Measurements from ENCODE around the gene NHSL2.

Gene NHSL2

DNA sequence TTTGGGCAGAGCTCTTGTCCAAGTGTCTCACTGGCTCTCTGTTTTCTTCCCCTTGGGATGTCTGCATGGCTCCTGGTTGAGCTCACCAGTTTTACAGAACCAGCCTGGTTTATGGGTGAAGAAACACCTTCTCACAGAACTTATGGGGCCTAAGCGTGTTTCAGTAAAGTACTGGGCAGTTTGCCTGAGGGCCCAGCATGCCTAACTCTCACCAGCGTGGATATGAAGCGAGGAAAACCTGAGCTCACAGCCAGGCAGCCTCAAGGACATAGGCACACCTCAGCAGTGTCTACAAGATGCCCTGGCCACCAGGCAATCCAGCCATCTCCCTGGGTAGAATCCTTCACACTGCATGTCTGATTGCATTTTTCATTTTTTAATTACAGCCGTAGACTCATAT, 9.2 kb downstream of the NHSL2 start:
- H3K4me1 ChIP-seq (ENCODE audit: control insufficient read depth in 5 of 5, insufficient read depth in 5 of 5, low read length in 5 of 5): peaks cover 0 to 5% (median 0%) of the 10 kb centered on the region in 5 donors
- H3K27ac ChIP-seq (ENCODE audit: low read depth, low read length): no peak overlapping the region
- no peak overlapping the region for H3K9ac ChIP-seq (ENCODE audit: low read length in 5 of 5)
- no peak overlapping the region for H3K4me3 ChIP-seq (ENCODE audit: low read depth in 1 of 5, low read length in 5 of 5)
- no peaks in the 10 kb centered on the region for H3K9me3 ChIP-seq (ENCODE audit: control insufficient read depth in 5 of 5, low read length in 5 of 5)
- H3K36me3 ChIP-seq (ENCODE audit: control insufficient read depth in 5 of 5, insufficient read depth in 5 of 5, low read length in 5 of 5): no peaks in the 10 kb centered on the region
- peaks cover 4 to 12% (median 7%) of the 10 kb centered on the region in 5 donors for H3K27me3 ChIP-seq (ENCODE audit: control insufficient read depth in 5 of 5, insufficient read depth in 4 of 5, low read length in 5 of 5)

DNA sequence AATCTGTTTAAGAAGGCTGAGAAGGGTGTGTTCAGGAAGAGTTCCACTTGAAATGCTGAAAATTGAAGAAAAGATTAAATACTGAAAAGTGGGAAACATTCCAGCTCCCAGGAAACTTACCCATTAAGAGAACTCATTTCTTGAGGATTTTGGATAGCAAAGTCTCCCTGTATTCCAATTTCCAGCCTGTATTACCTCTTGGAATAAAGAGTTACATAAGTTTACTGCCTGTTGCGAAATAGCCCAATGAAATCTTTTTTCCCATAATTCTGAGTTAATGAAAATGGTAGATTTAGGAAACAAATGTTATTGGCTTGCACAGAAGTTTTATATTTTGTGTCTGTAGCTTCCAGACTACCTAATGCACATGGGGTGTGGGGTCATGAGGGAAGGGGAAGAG, 12.0 kb downstream of the NHSL2 start:
- peak overlapping the region; percentile 1 for H3K27ac ChIP-seq (ENCODE audit: low read depth, low read length)
- no peak overlapping the region for H3K4me3 ChIP-seq (ENCODE audit: low read depth in 1 of 5, low read length in 5 of 5)
- peaks cover under 1 to 7% (median 4%) of the 10 kb centered on the region in 5 donors for H3K27me3 ChIP-seq (ENCODE audit: control insufficient read depth in 5 of 5, insufficient read depth in 4 of 5, low read length in 5 of 5)
- no peaks in the 10 kb centered on the region for H3K36me3 ChIP-seq (ENCODE audit: control insufficient read depth in 5 of 5, insufficient read depth in 5 of 5, low read length in 5 of 5)
- H3K4me1 ChIP-seq (ENCODE audit: control insufficient read depth in 5 of 5, insufficient read depth in 5 of 5, low read length in 5 of 5): peaks cover 0 to 5% (median 0%) of the 10 kb centered on the region in 5 donors
- no peak overlapping the region for H3K9ac ChIP-seq (ENCODE audit: low read length in 5 of 5)
- H3K9me3 ChIP-seq (ENCODE audit: control insufficient read depth in 5 of 5, low read length in 5 of 5): no peaks in the 10 kb centered on the region

DNA sequence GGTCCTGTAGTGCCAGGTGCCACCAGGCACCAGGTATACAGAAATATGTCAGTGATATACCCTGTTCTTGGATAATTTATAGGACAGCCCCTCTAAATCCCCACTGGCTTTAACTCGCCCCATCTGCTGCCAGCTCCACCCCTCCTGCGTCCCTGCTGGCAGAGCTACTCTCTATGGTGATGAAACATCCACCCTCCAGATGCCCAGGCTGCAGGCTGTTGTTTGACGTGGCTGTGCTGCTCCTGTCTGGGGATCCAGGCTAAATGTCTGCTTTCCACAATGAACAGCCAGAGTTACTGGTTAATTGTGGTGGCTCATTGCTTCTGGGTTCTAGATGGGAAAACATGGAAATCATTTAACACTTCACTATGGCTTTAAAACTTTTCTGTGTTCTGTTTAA, 12.9 kb downstream of the NHSL2 start:
- Histone ChIP-seq H3K9ac (ENCODE audit: low read length in 5 of 5) (no peak overlapping the region), H3K4me3 (ENCODE audit: low read depth in 1 of 5, low read length in 5 of 5) (no peak overlapping the region), H3K36me3 (ENCODE audit: control insufficient read depth in 5 of 5, insufficient read depth in 5 of 5, low read length in 5 of 5) (no peaks in the 10 kb centered on the region), H3K9me3 (ENCODE audit: control insufficient read depth in 5 of 5, low read length in 5 of 5) (no peaks in the 10 kb centered on the region), H3K4me1 (ENCODE audit: control insufficient read depth in 5 of 5, insufficient read depth in 5 of 5, low read length in 5 of 5) (peaks cover 0 to 5% (median 0%) of the 10 kb centered on the region in 5 donors), H3K27ac (ENCODE audit: low read depth, low read length) (peak overlapping the region; percentile 1), H3K27me3 (ENCODE audit: control insufficient read depth in 5 of 5, insufficient read depth in 4 of 5, low read length in 5 of 5) (peaks cover 0 to 9% (median 5%) of the 10 kb centered on the region in 5 donors)

DNA sequence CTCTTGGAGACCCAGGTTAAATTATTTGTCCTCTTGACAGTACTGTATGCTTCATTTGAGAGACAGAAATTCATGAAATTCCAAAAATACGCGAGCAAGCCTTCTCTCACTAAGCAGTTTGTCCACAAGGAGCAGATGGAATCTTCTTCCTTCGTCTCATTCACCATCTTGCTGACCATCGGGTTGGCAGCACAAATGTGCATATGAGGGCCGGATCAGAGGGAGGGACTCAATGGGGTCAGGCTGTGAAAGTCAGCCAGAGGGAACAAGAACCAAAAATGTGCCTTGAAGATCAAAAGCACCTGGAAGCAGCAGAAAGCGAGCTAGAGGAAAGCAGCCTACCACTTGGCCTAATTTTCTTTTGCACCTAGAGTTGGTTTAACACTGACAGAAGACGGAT, 16.4 kb downstream of the NHSL2 start:
- H3K9ac ChIP-seq (ENCODE audit: low read length in 5 of 5): no peak overlapping the region
- peaks cover 0 to 4% (median 0%) of the 10 kb centered on the region in 5 donors for H3K9me3 ChIP-seq (ENCODE audit: control insufficient read depth in 5 of 5, low read length in 5 of 5)
- peaks cover 0 to 5% (median 0%) of the 10 kb centered on the region in 5 donors for H3K4me1 ChIP-seq (ENCODE audit: control insufficient read depth in 5 of 5, insufficient read depth in 5 of 5, low read length in 5 of 5)
- H3K36me3 ChIP-seq (ENCODE audit: control insufficient read depth in 5 of 5, insufficient read depth in 5 of 5, low read length in 5 of 5): no peaks in the 10 kb centered on the region
- no peak overlapping the region for H3K27ac ChIP-seq (ENCODE audit: low read depth, low read length)
- peaks cover 0 to 11% (median 4%) of the 10 kb centered on the region in 5 donors for H3K27me3 ChIP-seq (ENCODE audit: control insufficient read depth in 5 of 5, insufficient read depth in 4 of 5, low read length in 5 of 5)
- no peak overlapping the region for H3K4me3 ChIP-seq (ENCODE audit: low read depth in 1 of 5, low read length in 5 of 5)

DNA sequence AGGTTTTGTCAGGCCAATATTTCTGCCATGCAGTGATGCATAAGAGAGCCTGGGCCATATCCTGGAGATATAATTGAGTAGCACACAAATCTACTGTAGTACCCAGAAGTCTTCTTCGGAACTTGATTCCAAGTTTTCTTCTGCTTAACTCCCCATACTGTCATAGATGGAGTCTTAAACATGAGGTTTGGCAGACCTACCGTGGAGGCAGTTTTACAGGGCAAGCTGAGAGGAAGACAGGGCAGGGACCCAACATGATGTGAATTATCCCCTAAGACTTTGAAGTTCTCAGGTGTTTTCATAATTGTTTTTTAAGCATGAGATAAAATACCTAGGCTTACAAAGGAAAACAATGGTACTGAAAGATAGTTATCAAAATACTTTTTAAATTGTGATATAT, 18.2 kb downstream of the NHSL2 start:
- Histone ChIP-seq H3K36me3 (ENCODE audit: control insufficient read depth in 5 of 5, insufficient read depth in 5 of 5, low read length in 5 of 5) (no peaks in the 10 kb centered on the region), H3K4me3 (ENCODE audit: low read depth in 1 of 5, low read length in 5 of 5) (no peak overlapping the region), H3K4me1 (ENCODE audit: control insufficient read depth in 5 of 5, insufficient read depth in 5 of 5, low read length in 5 of 5) (no peaks in the 10 kb centered on the region), H3K27ac (ENCODE audit: low read depth, low read length) (no peak overlapping the region), H3K9ac (ENCODE audit: low read length in 5 of 5) (no peak overlapping the region), H3K9me3 (ENCODE audit: control insufficient read depth in 5 of 5, low read length in 5 of 5) (peaks cover 0 to 4% (median 0%) of the 10 kb centered on the region in 5 donors), H3K27me3 (ENCODE audit: control insufficient read depth in 5 of 5, insufficient read depth in 4 of 5, low read length in 5 of 5) (peaks cover 4 to 16% (median 11%) of the 10 kb centered on the region in 5 donors)

DNA sequence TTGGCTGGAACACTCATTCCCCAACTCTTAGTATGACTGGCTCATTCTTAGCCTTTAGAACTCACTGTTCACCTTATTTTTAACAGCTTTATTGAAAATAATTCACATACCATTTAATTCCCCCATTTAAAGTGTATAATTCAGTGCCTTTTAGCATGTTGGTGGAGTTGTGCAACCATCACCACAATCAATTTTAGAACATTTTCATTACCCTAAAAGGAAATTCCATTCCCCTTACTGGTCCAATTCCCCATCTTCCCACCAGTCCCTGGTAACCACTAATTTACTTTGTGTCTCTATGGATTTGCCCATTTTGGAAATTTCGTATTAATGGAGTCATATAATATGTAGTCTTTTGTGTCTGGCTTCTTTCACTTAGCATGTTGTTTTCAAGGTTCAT, 19.7 kb downstream of the NHSL2 start:
- Histone ChIP-seq H3K9ac (ENCODE audit: low read length in 5 of 5) (no peak overlapping the region), H3K9me3 (ENCODE audit: control insufficient read depth in 5 of 5, low read length in 5 of 5) (peaks cover 0 to 4% (median 0%) of the 10 kb centered on the region in 5 donors), H3K4me1 (ENCODE audit: control insufficient read depth in 5 of 5, insufficient read depth in 5 of 5, low read length in 5 of 5) (no peaks in the 10 kb centered on the region), H3K36me3 (ENCODE audit: control insufficient read depth in 5 of 5, insufficient read depth in 5 of 5, low read length in 5 of 5) (no peaks in the 10 kb centered on the region), H3K27ac (ENCODE audit: low read depth, low read length) (no peak overlapping the region), H3K27me3 (ENCODE audit: control insufficient read depth in 5 of 5, insufficient read depth in 4 of 5, low read length in 5 of 5) (peaks cover 5 to 23% (median 18%) of the 10 kb centered on the region in 5 donors), H3K4me3 (ENCODE audit: low read depth in 1 of 5, low read length in 5 of 5) (no peak overlapping the region)

DNA sequence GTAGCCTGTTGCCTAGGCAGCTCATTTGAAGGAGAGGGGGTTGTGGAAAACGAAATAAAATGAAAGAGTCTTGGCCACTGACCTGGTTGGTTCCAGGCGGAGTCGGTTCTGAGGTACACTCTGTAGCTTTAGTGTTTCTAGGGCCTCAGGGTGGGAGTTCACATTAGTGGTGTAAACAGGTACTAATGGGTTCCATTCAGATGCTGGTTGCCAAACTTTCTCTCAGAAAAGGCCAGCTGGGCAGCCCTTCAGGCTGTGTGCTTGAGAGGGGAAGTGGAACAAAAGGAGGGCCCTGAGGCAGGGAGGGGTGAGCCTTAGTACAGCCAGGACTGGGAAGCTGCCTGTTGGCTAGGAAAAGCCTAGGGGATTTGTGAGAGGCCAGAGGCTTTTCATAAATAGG, 24.8 kb downstream of the NHSL2 start:
- peaks cover 0 to 3% (median 0%) of the 10 kb centered on the region in 5 donors for H3K9me3 ChIP-seq (ENCODE audit: control insufficient read depth in 5 of 5, low read length in 5 of 5)
- no peak overlapping the region for H3K9ac ChIP-seq (ENCODE audit: low read length in 5 of 5)
- H3K36me3 ChIP-seq (ENCODE audit: control insufficient read depth in 5 of 5, insufficient read depth in 5 of 5, low read length in 5 of 5): no peaks in the 10 kb centered on the region
- H3K4me1 ChIP-seq (ENCODE audit: control insufficient read depth in 5 of 5, insufficient read depth in 5 of 5, low read length in 5 of 5): no peaks in the 10 kb centered on the region
- peaks cover 7 to 27% (median 13%) of the 10 kb centered on the region in 5 donors for H3K27me3 ChIP-seq (ENCODE audit: control insufficient read depth in 5 of 5, insufficient read depth in 4 of 5, low read length in 5 of 5)
- no peak overlapping the region for H3K4me3 ChIP-seq (ENCODE audit: low read depth in 1 of 5, low read length in 5 of 5)
- no peak overlapping the region for H3K27ac ChIP-seq (ENCODE audit: low read depth, low read length)

DNA sequence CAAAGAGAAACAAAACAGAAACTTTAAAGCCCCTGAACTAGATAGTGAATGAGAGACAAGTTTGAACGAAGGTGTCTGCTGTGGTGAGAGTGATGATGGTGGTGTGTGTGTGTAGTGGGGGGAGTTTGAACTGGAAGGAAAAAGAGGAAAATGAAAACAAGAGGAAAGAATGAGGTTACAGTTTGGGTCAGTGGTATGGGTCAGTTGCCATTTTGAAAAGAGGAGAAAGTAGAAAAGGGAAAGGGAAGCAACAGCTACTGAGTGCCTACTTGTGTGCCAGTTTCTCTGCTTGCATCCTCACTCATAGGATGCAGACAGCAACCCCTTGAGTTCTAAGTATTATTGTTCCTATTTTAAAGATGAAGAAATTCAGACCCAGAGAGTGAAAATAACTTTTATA, 26.0 kb downstream of the NHSL2 start:
- Histone ChIP-seq H3K4me1 (ENCODE audit: control insufficient read depth in 5 of 5, insufficient read depth in 5 of 5, low read length in 5 of 5) (no peaks in the 10 kb centered on the region), H3K27ac (ENCODE audit: low read depth, low read length) (no peak overlapping the region), H3K27me3 (ENCODE audit: control insufficient read depth in 5 of 5, insufficient read depth in 4 of 5, low read length in 5 of 5) (peaks cover 7 to 27% (median 13%) of the 10 kb centered on the region in 5 donors), H3K36me3 (ENCODE audit: control insufficient read depth in 5 of 5, insufficient read depth in 5 of 5, low read length in 5 of 5) (no peaks in the 10 kb centered on the region), H3K9me3 (ENCODE audit: control insufficient read depth in 5 of 5, low read length in 5 of 5) (no peaks in the 10 kb centered on the region), H3K4me3 (ENCODE audit: low read depth in 1 of 5, low read length in 5 of 5) (no peak overlapping the region), H3K9ac (ENCODE audit: low read length in 5 of 5) (no peak overlapping the region)

DNA sequence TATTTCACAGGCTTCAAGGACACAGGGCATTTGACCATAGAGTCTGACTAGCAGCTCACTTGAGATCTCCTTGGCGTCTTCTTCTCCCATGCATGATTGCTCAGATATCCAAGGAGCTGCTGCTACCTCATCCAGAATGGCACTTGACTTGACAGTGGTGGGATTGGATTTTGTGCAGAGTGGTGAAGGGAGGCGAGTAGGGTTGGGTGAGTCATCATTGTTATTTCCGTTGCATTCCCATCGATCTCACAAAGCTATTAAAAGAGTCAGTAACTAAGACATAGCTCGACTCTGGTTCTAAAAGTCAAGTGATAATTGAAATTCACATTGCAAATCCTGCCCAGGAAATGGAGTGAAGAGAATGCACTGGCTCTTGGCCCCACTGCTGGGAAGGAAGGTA, 27.7 kb downstream of the NHSL2 start:
- Histone ChIP-seq H3K36me3 (ENCODE audit: control insufficient read depth in 5 of 5, insufficient read depth in 5 of 5, low read length in 5 of 5) (no peaks in the 10 kb centered on the region), H3K27me3 (ENCODE audit: control insufficient read depth in 5 of 5, insufficient read depth in 4 of 5, low read length in 5 of 5) (peaks cover 2 to 24% (median 13%) of the 10 kb centered on the region in 5 donors), H3K4me1 (ENCODE audit: control insufficient read depth in 5 of 5, insufficient read depth in 5 of 5, low read length in 5 of 5) (no peaks in the 10 kb centered on the region), H3K9me3 (ENCODE audit: control insufficient read depth in 5 of 5, low read length in 5 of 5) (no peaks in the 10 kb centered on the region), H3K4me3 (ENCODE audit: low read depth in 1 of 5, low read length in 5 of 5) (no peak overlapping the region), H3K27ac (ENCODE audit: low read depth, low read length) (no peak overlapping the region), H3K9ac (ENCODE audit: low read length in 5 of 5) (no peak overlapping the region)

DNA sequence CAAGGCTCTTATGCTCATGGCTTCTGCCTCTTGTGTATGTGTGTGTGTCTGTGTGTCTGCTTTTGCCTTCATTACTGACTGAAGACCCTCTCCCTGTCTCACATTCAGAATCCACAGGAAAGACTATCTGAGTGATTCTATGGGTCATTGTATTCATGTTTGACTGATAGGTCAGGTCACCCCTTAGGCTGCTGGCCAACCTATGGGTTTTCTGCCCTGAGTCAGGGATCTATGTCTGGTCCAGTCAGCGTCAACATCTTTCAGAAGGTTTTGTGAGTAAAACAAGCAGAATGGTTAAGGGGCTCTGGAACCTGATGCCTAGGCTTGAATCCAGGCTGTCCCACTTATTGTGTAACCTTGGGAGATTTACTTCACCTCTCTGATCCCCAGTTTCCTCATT, 30.5 kb downstream of the NHSL2 start:
- Histone ChIP-seq H3K27me3 (ENCODE audit: control insufficient read depth in 5 of 5, insufficient read depth in 4 of 5, low read length in 5 of 5) (peaks cover 0 to 14% (median 11%) of the 10 kb centered on the region in 5 donors), H3K27ac (ENCODE audit: low read depth, low read length) (no peak overlapping the region)

DNA sequence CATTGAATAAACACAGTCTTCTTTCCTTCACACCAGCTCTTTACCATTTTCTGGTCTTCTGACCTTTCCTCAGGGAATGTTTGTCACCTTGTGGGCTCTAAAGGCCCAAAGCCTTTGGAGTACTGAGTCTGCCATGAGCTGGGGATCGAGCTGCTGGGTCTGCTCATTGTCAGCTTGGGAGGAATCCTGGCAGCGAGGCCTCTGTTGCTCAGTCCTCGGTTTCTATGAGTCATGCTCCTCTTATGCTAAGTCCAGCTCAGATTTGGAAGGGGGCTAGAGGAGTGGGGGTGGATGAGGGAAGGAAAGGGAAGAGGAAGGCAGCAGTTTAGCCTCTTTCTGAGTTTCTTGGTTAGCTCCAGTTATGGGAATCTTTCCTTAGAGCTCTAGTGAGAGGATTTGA, 31.1 kb downstream of the NHSL2 start:
- Histone ChIP-seq H3K36me3 (ENCODE audit: control insufficient read depth in 5 of 5, insufficient read depth in 5 of 5, low read length in 5 of 5) (no peaks in the 10 kb centered on the region), H3K4me1 (ENCODE audit: control insufficient read depth in 5 of 5, insufficient read depth in 5 of 5, low read length in 5 of 5) (no peaks in the 10 kb centered on the region), H3K9ac (ENCODE audit: low read length in 5 of 5) (no peak overlapping the region), H3K4me3 (ENCODE audit: low read depth in 1 of 5, low read length in 5 of 5) (no peak overlapping the region), H3K27ac (ENCODE audit: low read depth, low read length) (no peak overlapping the region), H3K27me3 (ENCODE audit: control insufficient read depth in 5 of 5, insufficient read depth in 4 of 5, low read length in 5 of 5) (peaks cover 0 to 15% (median 12%) of the 10 kb centered on the region in 5 donors), H3K9me3 (ENCODE audit: control insufficient read depth in 5 of 5, low read length in 5 of 5) (peaks cover 0 to 1% (median 0%) of the 10 kb centered on the region in 5 donors)

More for the DNA sequence above, 30.5 kb downstream of the NHSL2 start:
- Histone ChIP-seq H3K4me3 (ENCODE audit: low read depth in 1 of 5, low read length in 5 of 5) (no peak overlapping the region), H3K9ac (ENCODE audit: low read length in 5 of 5) (no peak overlapping the region), H3K36me3 (ENCODE audit: control insufficient read depth in 5 of 5, insufficient read depth in 5 of 5, low read length in 5 of 5) (no peaks in the 10 kb centered on the region), H3K9me3 (ENCODE audit: control insufficient read depth in 5 of 5, low read length in 5 of 5) (no peaks in the 10 kb centered on the region), H3K4me1 (ENCODE audit: control insufficient read depth in 5 of 5, insufficient read depth in 5 of 5, low read length in 5 of 5) (no peaks in the 10 kb centered on the region)
